BJ (cell line): Measurements from ENCODE around the gene OR1I1. TPM values are rescaled to one million over a fixed set of nuclear protein-coding genes. Genes with fewer than 3 reads are reported as not detected.

Experiments
- CTCF ChIA-PET: fragments of 350-600 bp; formaldehyde crosslinking; extraction: SDS; loops from one replicate; lab custom pipeline; 2021; ENCODE audit warnings: antibody characterized with exemption, inconsistent platforms; lab: Yijun Ruan, JAX
- POLR2A ChIA-PET: fragments of 300-600 bp; sonication (Branson Sonifier 250); formaldehyde crosslinking; extraction: SDS; loops from one replicate; lab custom pipeline; 2021; ENCODE audit warnings: antibody characterized with exemption; lab: Charles Lee
- DNase-seq: peaks from one replicate; pipeline ENCODE4 v3.0.0-alpha.2; 2011; ENCODE audit warnings: low read depth
- H3K27me3 ChIP-seq: 2 replicates; pipeline ENCODE4 v1.6.0; 2011; ENCODE audit warnings: low read length; ENCODE audit not compliant: control insufficient read depth, insufficient read depth
- H3K36me3 ChIP-seq: 2 replicates; pipeline ENCODE4 v1.5.1; 2011; ENCODE audit warnings: low read length; ENCODE audit not compliant: control insufficient read depth, insufficient read depth
- H3K4me3 ChIP-seq: 2 replicates; pipeline ENCODE4 v1.5.1; 2011; ENCODE audit warnings: low read depth, mild to moderate bottlenecking, control low read depth, low read length
- polyA minus RNA-seq: library from RNA; depleted of rRNA, polyadenylated mRNA; stranded (reverse); fragments of >200 nt; gene quantifications from 2 replicates; pipeline ENCODE4 v1.2.3, GENCODE V29; 2011; rRNA and poly(A)+ RNA removed
- polyA plus RNA-seq: library from polyadenylated mRNA; depleted of rRNA; stranded (reverse); fragments of >200 nt; gene quantifications from 2 replicates; pipeline ENCODE4 v1.2.3, GENCODE V29; 2011; rRNA removed
- TF ChIP-seq, protein P1 (sequence below): IDR thresholded peaks from 2 replicates; pipeline ENCODE4 v1.5.1; 2011; ENCODE audit warnings: low read depth, mild to moderate bottlenecking, control low read depth, inconsistent platforms, low read length, moderate library complexity; ENCODE audit not compliant: insufficient read depth

The OR1I1 gene, protein sequence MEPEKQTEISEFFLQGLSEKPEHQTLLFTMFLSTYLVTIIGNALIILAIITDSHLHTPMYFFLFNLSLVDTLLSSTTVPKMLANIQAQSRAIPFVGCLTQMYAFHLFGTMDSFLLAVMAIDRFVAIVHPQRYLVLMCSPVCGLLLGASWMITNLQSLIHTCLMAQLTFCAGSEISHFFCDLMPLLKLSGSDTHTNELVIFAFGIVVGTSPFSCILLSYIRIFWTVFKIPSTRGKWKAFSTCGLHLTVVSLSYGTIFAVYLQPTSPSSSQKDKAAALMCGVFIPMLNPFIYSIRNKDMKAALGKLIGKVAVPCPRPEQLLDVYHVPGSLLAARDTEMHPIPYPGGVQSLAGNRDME
- polyA plus RNA-seq (not detected in 2 replicates), polyA minus RNA-seq (not detected in 2 replicates)

DNA sequence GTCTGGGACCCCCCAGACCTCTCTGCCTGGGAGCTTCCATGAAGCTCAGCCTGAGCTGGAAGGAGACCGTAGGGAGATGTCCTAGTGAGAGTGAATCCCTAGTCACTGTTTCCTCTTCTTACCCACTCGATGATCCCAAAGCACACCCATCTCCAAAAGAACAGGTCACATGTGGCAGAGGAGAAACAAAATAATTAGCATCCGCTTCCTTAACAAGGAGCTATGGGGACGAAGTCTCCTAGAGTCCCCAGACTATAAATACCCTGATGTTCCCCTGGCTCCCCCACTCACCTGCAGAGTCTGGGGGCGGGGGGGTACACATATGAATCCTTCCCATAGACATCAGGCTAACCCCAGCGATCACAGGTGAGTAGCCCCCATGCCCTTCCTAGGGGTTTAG, at the start of gene OR1I1:
OR1I1 (plus strand) TSS at position 301 of the 400 bp plus-strand sequence. CDS start 4,855 bp downstream, outside the sequence.
- no peak within 1 kb of the TSS for H3K4me3 ChIP-seq
- H3K36me3 ChIP-seq = no peaks in the 10 kb centered on the region
- H3K27me3 ChIP-seq = no peaks in the 10 kb centered on the region
- ChIA-PET CTCF (interaction anchor here (1.3 to 2.2 kb wide), 2 partner anchors 10 to 20 kb away, joined by 4 to 13 read pairs; no protein-coding TSS in a partner anchor), POLR2A (no interaction called here)
- DNase-seq = no peak
- TF ChIP-seq, protein P1, sequence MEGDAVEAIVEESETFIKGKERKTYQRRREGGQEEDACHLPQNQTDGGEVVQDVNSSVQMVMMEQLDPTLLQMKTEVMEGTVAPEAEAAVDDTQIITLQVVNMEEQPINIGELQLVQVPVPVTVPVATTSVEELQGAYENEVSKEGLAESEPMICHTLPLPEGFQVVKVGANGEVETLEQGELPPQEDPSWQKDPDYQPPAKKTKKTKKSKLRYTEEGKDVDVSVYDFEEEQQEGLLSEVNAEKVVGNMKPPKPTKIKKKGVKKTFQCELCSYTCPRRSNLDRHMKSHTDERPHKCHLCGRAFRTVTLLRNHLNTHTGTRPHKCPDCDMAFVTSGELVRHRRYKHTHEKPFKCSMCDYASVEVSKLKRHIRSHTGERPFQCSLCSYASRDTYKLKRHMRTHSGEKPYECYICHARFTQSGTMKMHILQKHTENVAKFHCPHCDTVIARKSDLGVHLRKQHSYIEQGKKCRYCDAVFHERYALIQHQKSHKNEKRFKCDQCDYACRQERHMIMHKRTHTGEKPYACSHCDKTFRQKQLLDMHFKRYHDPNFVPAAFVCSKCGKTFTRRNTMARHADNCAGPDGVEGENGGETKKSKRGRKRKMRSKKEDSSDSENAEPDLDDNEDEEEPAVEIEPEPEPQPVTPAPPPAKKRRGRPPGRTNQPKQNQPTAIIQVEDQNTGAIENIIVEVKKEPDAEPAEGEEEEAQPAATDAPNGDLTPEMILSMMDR = no peak

DNA sequence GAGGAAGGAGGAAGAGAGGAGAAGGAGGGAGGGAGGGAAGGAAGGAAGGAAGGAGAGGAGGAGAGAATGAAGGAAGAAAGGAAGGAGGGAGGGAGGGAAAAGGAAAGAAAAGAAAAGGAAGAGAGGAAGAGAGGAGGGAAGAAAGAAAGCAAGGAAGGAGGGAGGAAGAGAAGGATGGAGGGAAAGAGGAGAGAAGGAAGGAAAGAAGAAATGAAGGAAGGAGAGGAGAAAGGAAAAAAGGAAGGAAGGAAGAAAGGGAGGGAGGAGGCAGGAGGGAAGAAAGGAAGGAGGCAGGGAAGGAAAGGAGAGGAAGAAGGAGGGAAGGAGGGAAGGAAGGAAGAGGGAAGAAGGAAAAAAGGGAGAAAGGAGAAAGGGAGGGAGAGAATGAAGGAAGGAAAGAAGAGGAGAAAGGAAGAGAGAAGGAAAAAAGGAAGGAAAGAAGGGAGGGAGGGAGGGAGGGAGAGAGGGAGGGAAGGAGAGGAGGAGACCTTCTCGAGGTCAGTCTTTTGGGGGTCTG, 46.2 kb upstream of the OR1I1 start:
- Histone ChIP-seq H3K4me3 (no peak overlapping the region), H3K27me3 (no peaks in the 10 kb centered on the region), H3K36me3 (no peaks in the 10 kb centered on the region)
- CTCF ChIA-PET = no interaction called here
- no peak for DNase-seq
- TF ChIP-seq, protein P1 = no peak
- POLR2A ChIA-PET = no interaction called here

DNA sequence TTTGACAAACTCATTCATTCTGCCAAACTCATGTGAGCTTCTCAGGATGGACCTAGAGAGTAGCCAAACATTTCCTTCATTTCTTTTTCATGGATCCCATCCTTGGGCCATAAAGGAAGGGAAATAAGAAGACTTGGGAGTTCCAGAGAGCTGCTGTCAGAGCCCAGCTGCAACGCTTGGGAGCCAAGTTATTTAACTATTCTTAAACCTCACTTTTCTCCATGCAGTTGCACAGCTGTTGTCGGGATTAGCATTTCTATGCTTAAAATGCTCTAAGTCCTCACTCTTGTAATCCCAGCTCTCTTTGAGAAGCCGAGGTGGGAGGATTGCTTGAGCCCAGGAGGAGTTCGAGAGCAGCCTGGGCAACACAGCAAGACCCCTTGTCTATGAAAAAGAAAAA, 44.4 kb upstream of the OR1I1 start:
- TF ChIP-seq, protein P1 = no peak
- ChIA-PET CTCF (no interaction called here), POLR2A (no interaction called here)
- Histone ChIP-seq H3K4me3 (no peak overlapping the region), H3K36me3 (no peaks in the 10 kb centered on the region), H3K27me3 (no peaks in the 10 kb centered on the region)
- DNase-seq = no peak

DNA sequence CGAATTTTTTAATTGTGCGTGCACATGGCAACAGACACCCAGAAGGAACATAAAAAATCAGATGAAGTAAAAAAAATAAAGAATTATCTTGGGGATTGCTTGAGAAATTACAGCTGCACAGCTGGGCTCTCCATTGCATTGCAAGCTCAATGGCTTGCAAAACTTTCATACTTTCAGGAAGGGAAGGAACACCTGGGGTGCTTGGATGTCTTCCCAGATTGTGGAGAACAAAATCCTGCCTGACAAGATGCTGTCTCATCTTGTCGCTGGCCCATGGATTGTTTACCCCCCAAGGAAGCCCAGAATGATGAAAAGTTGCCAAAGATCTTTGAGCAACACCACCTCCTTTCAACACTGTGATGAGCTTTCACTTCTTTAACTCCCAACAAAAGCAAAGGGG, 43.7 kb upstream of the OR1I1 start:
- H3K36me3 ChIP-seq = no peaks in the 10 kb centered on the region
- CTCF ChIA-PET = no interaction called here
- H3K27me3 ChIP-seq = no peaks in the 10 kb centered on the region
- TF ChIP-seq, protein P1 = no peak
- POLR2A ChIA-PET = no interaction called here
- no peak overlapping the region for H3K4me3 ChIP-seq
- DNase-seq = no peak

DNA sequence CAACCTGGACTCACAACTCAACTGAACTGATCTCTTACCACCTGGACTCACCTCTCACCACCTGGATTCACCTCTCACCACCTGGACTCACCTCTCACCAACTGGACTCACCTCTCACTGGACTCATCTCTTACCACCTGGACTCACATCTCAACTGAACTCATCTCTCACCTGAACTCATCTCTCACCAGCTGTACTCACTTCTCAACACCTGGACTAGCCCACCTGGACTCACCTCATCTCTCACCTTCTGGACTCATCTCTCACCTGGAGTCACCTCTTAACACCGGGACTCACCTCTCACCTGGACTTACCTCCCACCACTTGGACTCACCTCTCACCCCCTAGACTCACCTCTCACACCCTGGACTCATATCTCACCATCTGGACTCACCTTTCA, 40.0 kb upstream of the OR1I1 start:
- POLR2A ChIA-PET = no interaction called here
- H3K36me3 ChIP-seq = no peaks in the 10 kb centered on the region
- DNase-seq = no peak
- H3K27me3 ChIP-seq = no peaks in the 10 kb centered on the region
- CTCF ChIA-PET = no interaction called here
- H3K4me3 ChIP-seq = no peak overlapping the region
- TF ChIP-seq, protein P1 = no peak
